ENCODE measurements around the gene KRTAP1-3.
"Not testable (repeated sequence)": the region's sequence is repeated elsewhere in the genome, so short reads cannot be mapped to it uniquely, and the experiment has no call there.

The KRTAP1-3 gene

DNA sequence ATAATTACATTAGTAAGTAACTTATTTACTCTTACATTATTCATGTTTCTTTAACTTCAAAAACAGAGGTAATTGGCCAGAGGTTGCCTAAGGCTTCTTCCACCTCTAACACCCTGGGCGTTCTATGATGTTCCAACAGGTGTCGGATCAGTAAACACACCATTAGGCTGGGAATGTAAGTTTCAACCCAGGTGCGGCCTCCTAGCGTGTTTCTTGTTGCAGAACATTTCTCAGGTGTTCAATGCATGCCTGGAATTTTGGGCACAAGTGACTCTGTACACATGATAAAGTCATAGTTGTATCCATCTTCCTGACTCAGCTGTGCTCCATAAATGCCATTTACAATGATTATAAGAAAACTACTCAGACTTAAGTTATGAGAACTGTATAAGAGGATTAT, 19.4 kb upstream of the KRTAP1-3 start:
- DNase-seq (ENCODE audit: low read depth), result no peak

DNA sequence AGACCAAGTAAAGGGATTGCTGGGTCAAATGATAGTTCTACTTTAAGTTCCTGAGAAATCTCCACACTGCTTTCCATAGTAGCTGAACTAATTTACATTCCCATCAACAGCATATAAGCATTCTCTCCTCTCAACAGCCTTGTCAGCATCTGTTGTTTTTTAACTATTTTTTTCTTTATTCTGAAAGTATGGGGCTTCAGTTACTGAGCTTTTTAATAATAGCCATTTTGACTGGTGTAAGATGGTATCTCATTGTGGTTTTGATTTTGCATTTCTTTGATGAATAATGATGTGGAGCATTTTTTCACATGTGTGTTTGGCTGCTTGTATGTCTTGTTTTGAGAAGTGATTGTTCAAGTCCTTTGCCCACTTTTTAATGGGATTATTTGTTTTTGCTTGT, 17.9 kb upstream of the KRTAP1-3 start:
- no peak for DNase-seq (ENCODE audit: low read depth)

DNA sequence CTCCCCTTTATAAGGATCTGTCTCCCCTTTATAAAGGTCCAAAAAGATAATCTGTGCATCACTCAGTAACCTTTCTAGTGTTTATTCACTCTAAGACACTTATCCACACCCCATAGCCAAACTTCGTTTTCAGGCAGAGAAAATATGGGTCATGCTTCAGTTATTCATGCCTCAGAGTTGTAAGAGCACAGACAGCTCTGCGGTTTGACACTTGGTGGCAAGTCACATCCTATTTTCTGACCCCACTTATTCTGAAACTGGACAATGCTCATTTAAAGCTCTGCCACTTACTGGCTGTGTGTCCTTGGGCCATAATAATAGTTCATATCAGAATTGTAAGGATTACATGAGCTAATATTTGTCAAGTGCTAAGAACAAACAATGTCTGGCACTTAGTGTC, 14.4 kb upstream of the KRTAP1-3 start:
- no peak for DNase-seq (ENCODE audit: low read depth)

DNA sequence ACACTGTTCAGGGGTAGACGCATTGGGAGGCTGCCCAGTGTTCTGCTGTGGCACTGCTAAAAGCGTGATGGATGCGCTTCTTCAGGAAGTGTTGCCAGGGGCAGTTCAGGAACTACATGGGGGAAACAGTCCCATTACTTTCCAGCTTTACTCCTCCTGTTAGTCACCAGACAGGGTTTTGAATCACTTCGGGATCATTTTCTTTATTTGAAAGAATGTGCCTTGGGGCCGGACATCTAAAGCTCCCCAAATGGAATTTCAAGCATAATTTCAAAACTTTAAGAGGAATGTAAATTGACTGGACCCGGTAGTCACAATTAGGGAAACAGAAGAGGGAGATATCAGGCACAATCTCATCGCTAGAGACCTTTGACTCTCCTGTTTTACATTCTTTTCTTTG, 13.8 kb upstream of the KRTAP1-3 start:
- no peak for DNase-seq (ENCODE audit: low read depth)

DNA sequence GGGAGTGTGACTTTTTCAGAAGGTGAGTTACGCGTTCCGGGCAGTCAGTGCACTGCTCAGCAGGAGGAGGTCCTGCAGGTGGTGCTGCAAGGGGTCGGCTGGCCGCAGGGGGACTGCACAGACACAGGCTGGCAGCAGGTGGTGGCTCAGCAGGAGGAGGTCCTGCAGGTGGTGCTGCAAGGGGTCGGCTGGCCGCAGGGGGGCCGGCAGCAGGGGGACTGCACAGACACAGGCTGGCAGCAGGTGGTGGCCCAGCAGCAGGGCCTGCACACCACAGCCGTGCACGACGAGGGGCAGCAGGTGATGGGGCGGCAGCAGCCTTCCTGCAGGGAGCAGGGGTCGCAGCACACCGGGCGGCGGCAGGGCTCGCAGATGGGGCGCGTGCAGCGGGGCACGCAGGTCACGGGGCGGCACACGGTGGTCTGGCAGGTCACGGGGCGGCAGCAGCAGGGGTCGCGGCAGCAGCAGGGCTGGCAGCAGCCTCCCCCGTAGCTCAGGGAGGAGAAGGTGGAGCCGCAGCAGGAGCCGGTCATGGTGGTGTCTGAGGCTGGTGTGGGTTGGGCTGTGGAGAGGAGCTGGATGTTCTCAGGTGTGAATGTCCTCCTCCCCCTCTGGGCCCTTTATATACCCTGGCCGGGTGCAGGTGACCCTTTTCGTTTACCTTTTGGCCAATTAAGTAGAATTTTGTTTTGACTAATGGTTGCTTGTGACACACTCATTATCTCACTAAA, 12.2 kb upstream of the KRTAP1-3 start, which contains the start of gene KRTAP2-1:
KRTAP2-1 (minus strand) TSS at position 582 of the 731 bp plus-strand sequence; CDS start at position 533, 49 bp downstream.
- DNase-seq (ENCODE audit: low read depth), result not testable (repeated sequence)

DNA sequence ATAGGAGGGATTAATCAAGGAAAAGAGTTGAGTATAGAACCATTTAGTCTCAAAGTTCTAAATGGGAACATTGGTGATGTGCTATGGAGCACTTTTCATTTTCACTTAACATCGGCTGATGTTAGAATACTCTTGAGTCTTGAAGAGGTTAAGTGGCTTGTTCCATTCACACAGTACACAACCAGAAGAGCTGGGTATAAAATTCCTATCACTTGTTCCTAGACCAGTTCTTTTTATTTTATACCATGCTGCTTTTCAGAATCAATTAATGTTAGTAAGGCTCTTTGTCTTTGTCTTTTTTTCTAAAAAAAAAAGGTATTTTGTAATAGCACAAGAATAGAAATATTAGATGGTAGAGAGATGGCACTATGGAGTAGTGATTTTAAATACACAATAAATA, 8.3 kb upstream of the KRTAP1-3 start:
- DNase-seq (ENCODE audit: low read depth), result no peak

DNA sequence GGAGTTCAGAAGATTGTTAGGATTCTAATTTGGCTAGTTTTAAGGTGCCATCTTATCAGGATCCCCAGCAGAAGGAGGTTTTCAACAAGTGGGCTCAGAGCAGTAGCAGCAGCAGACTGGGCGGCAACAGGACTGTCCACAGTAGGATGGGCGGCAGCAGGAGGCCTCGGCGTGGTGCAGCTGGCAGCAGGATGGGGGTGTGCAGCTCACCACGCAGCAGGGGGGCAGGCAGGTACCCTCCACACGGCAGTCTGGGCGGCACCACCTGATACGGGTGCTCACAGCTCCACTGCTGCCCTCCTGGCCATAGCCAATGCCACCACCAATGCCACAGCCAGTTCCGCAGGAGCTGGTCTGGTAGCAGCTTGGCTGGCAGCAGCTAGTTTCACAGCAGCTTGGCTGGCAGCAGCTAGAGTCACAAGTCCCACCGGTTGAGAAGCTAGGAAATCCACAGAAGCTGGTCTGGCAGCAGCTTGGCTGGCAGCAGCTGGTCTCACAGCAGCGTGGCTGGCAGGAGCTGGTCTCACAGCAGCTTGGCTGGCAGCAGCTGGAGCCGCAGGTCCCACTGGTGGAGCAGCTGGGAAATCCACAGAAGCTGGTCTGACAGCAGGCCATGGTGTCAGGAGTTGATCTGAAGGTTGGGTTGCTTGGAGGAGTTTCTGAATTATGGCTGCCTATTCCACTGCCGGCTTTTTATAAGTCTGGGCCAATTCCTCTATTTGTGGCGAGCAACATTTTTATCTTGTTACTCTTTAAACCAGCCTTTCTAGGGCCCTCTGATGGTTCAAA, 6.3 kb upstream of the KRTAP1-3 start, which contains the start of gene KRTAP1-1:
KRTAP1-1 (minus strand) TSS at position 668 of the 789 bp plus-strand sequence; CDS start at position 615, 53 bp downstream.
- DNase-seq (ENCODE audit: low read depth), result not testable (repeated sequence)

DNA sequence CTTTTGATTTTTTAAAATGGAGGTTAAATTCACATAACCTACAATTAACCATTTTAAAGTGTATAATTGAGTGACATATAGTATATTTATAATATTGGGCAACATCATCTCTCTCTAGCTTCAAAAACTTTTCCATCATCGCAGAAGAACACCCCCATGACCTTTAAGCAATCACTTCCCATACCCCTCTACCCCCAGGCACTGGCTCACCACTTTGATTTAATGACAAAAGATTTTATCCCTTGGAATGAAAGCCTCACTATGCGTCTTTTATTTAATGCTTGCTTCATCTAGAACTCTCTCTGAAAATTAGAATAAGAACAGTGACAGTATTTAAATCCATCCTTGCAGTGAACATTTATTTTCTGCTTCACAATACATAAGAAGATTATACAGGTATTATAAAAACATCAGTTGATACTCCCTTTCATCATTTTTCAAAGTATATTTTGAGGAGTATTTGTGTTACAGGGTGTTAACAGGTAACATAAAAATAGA, 3.2 kb upstream of the KRTAP1-3 start:
- DNase-seq (ENCODE audit: low read depth), result no peak

DNA sequence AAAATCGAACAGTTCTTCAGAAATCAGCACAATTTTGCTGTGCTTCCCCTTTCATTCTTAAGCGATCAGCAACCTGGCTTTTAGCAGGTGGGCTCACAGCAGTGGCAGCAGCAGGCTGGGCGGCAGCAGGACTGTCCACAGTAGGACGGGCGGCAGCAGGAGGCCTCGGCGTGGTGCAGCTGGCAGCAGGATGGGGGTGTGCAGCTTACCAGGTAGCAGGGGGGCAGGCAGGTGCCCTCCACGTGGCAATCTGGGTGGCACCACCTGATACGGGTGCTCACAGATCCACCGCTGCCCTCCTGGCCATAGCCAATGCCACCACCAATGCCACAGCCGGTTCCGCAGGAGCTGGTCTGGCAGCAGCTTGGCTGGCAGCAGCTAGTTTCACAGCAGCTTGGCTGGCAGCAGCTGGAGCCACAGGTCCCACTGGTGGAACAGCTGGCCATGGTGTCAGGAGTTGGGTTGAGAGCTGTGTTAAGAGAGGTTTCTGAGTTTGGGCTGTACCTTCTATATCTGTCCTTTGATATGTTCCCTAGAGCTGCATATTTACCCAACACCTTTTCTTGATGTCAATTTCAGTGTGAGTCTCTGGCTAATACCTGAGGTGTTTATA, 4.9 kb downstream of the KRTAP1-3 start, which contains the start of gene KRTAP1-4:
KRTAP1-4 (minus strand) TSS at position 563 of the 613 bp plus-strand sequence; CDS start at position 446, 117 bp downstream.
- DNase-seq (ENCODE audit: low read depth), result no peak

DNA sequence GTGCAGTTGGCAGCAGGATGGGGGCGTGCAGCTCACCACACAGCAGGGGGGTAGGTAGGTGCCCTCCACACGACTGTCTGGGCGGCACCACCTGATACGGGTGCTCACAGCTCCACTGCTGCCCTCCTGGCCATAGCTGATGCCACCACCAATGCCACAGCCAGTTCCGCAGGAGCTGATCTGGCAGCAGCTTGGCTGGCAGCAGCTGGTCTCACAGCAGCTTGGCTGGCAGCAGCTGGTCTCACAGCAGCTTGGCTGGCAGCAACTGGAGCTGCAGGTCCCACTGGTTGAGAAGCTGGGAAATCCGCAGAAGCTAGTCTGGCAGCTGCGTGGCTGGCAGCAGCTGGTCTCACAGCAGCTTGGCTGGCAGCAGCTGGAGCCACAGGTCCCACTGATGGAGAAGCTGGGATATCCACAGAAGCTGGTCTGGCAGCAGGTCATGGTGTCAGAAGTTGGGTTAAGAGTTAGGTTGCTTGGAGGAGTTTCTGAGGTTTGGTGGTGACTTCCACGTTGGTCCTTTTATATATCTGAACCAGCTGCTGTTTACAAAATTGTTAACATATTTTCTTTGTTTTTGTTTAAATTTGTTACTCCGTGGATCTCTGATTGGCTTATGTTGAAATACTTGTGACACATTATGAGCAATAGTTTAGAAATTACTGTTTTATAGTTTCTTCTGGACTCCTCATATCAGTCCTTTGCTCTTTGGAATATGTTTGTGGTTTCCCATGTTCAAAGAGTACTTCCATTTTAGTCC, 7.8 kb downstream of the KRTAP1-3 start, which contains the start of gene KRTAP1-5:
KRTAP1-5 (minus strand) TSS at position 494 of the 757 bp plus-strand sequence; CDS start at position 441, 53 bp downstream.
- peak; percentile 48 for DNase-seq (ENCODE audit: low read depth)

DNA sequence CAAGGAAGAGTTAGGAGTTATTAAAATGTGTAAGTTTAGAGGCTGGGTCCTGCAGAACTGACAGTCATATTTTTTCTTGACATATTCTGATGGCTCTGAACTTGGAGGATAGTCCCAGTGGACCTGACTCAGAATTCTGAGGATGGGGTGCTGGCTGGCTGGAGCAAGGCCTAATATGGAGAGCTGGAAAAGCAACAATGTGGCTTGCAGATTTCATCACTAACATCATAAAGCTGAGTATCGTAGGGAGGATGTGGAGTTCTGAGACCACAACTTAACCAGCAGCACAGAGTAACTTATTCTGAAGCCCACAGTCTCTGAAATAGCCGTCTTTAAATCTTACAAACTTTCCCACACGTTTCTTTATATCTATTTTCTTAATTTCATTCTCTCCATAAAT, 10.0 kb downstream of the KRTAP1-3 start:
- no peak for DNase-seq (ENCODE audit: low read depth)

DNA sequence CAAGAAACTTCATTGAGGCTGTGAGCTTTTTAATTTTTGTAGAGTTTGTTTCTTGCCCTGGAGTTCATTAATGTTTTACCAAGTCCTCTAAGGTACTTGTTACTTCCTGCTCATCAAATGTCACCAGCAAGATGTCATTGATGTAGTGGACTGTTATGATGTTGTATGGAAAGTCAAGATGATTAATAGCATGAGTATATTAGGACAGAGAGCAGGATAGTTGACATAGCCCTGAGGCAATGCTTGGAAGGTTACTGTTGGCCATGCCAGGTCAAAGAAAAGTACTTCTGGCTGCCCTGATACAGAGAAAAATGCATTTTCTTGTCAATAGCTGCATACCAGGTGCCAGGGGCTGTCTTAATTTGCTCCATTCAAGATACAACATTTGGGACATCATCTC, 14.3 kb downstream of the KRTAP1-3 start:
- DNase-seq (ENCODE audit: low read depth), result no peak

DNA sequence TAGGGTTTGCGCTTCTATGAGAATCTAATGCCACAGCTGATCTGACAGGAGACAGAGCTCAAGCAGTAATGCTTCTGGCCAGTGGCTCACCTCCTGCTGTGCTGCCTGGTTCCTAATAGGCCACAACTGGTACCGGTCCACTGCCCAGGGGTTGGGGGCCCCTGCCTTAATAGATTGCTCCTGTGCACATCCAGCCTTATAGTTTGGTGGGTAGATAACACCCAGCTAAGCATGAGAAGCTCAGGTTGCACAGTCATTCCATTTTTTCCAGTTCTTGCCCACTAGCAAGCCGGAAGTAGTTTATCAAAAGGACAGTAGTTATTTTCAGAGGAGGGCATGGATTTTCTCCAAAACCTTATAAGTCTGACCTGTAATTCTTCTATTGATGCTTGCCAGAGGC, 15.3 kb downstream of the KRTAP1-3 start:
- no peak for DNase-seq (ENCODE audit: low read depth)

DNA sequence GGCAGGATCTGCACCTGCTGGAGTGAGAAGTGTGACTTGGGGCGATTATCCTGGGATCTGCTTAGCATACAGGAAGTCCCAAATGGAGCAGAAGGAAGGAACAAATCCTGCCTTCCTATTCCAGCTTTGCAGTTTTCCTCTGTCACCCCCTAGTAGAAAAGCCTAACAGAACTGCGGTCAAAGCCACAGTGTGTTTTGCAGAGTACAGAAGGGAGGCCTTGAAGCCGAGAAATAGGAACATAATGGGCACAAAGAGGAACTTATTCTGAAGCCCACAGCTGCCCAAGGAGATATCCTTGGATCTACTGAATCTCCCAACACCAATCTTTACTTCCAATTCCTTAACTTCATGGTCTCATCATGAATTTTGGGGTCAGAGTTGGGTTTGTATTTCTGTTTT, 16.1 kb downstream of the KRTAP1-3 start:
- DNase-seq (ENCODE audit: low read depth), result no peak

DNA sequence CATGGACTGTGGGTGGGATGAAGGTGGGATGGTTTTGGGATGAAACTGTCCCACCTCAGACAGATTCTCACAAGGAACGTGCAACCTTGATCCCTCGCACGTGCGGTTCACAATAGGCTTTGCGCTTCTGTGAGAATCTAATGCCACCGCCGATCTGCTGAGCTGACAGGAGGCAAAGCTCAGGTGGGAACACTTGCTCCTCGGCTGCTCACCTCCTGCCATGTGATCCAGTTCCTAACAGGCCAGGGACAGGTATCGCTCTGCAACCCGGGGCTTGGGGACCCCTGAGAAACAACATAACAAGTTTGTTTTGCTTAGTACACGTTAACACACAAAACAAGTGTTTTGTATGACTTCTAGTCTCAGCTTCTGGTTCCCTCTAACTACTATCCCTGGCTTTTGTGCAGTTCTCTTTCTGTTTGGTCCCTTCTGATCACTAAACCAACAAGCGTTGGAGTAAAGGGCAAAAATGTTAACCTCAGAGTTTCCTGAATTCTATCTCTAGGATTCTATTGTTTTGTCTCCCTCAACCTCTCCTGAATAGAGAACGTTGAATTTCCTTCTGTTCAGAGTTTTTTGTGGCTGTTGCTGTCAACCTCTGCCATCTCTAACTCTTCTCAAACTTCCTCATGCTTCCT, 18.0 kb downstream of the KRTAP1-3 start:
- DNase-seq (ENCODE audit: low read depth), result no peak

DNA sequence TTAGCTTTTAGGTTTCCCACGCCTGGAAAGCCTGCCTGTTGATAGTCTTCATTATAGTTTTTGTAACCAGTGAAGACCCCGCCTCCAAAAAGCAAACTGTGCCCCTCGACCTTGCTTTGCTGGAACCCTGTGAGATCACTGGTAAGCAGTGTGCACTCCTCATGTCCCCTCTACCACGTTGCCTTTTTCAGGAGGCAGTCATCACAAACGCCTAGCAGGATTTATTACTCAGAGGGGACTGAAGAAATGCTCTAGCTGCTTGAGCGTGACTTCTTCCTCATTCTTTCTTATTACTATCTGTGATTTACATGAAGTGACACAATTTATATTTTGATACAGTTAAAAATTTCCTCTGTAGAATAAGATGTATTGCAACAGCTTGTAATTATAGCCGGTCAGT, 19.2 kb downstream of the KRTAP1-3 start:
- DNase-seq (ENCODE audit: low read depth), result no peak

DNA sequence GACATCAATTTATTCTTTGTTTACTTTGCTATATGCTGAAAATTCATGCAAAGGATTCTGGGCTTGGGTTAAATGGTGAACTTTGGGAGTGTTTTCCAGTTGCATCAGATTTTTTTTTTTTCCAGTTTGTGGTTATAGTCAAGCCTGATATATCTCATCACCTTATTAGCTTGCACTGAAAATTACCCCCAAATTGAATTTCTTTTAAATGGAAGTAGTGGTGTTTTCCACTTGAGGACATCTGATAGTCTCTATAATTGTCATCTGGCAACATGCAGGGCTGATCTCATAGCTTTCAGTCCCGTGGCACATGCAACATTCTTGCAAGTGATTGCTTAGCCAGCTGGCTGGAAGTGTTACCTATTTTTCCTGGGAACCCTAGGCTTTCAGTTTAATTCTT, 21.1 kb downstream of the KRTAP1-3 start:
- DNase-seq (ENCODE audit: low read depth), result no peak

DNA sequence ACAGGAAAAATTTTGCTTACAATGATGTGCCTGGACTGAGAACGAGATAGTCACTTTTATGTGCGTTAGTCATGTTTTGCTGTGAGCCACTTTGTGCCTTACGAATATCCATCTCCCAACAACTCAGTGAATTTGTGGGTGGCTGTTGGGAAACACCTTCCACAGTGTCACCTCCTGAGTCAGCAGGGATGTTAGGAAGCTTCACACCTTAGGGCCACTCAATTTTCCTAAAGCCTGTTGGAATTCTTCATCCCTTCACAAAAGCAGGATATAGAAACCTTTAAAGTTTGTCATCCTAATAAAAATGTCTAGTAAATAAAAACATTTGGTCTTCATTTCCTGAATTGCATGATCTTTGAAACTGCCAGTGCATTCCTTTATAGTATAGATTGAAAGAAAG, 21.5 kb downstream of the KRTAP1-3 start:
- DNase-seq (ENCODE audit: low read depth), result no peak

DNA sequence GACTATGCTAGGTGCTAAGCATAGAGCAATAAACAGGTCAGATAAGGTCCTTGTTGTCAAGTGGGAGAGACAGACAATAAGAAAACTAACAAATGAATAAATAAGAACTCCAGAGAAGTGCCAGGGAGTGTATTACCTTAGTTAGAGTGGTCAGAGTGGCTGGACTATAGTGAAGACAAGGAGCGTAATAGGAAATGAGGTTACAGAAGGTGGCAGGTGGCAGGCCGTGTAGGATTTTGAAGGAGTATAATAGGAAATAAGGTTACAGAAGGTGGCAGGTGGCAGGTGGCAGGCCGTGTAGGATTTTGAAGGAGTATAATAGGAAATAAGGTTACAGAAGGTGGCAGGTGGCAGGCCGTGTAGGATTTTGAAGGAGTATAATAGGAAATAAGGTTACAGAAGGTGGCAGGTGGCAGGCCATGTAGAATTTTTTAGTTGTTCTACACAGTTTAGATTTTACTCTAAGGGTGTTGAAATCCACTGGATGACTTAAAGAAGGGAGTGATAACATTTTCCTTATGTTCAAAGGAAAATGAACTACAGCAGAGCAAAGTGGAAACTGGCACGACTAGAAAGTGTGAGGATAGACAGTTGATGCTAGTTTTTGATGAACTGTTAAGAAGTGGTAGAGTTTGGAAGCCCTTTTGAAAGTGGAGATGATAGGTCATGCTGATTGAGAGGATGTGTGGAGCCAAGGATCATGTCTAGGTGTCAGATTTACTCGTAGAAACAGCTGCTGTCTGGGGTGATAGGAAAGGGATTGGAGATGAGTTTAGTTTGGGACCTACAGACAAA, 22.2 kb downstream of the KRTAP1-3 start:
- no peak for DNase-seq (ENCODE audit: low read depth)

DNA sequence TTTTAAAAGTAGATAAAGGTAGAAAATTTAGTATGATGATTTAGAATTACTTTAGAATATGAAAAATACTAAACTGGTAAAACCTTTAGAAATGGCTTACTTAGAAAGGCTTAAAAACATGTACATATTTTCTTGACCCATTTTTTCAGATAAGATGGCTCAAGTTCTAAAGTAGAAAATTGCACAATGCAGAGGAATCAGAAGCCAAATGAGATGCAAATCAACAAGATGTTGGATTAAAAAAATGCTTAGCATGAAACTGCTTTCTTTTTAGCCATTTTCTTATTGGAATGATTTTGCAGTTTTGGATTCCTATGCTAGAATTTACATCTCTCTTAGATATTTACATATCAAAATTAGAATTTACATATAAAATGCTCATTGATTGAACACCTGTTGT, 24.2 kb downstream of the KRTAP1-3 start:
- no peak for DNase-seq (ENCODE audit: low read depth)

Data from HS-27A (cell line).